HepG2 (cell line): ENCODE results near the gene AKIRIN1. TPM values are rescaled to one million over a fixed set of nuclear protein-coding genes. Genes with fewer than 3 reads are reported as not detected.
A peak's percentile ranks its signal among the peaks of the same experiment; 100 is the strongest.
"Not testable (repeated sequence)": the region's sequence is repeated elsewhere in the genome, so short reads cannot be mapped to it uniquely, and the experiment has no call there.

Source experiments
- ATAC-seq: fragments of 200-7000 bp; cut with Tn5 transposase; 3 replicates; pipeline ENCODE4 v1.9.1; 2020; ENCODE audit warnings: mild to moderate bottlenecking, moderate library complexity
- BruUV-seq: library from RNA; stranded (reverse); fragments of 400-500 nt; replicated peaks from 2 replicates; lab custom pipeline; 2021; lab: Mats Ljungman, UMichigan
- CTCF ChIA-PET: fragments of 300-600 bp; formaldehyde crosslinking; extraction: SDS; loops from one replicate; lab custom pipeline; 2021; ENCODE audit warnings: low total read pairs, inconsistent platforms, low intra/inter-chr PET ratio; lab: Yijun Ruan, JAX
- POLR2A ChIA-PET: fragments of 350-600 bp; sonication (Branson Sonifier 250); formaldehyde crosslinking; loops from one replicate; lab custom pipeline; 2020; ENCODE audit warnings: antibody characterized with exemption, inconsistent platforms; lab: Yijun Ruan, JAX
- DNase-seq: peaks from one replicate; pipeline ENCODE4 v3.0.0-alpha.2; 2015; ENCODE audit warnings: low spot score
- FAIRE-seq: peaks from 3 replicates; lab custom pipeline; 2011; peaks lifted over from hg19 to GRCh38; lab: Jason Lieb, UNC
- H2AFZ ChIP-seq: one replicate; pipeline ENCODE4 v1.6.1; 2011; ENCODE audit warnings: low read length, inconsistent platforms
- H3K27ac ChIP-seq: fragments of 300-600 bp; 3 replicates; pipeline ENCODE4 v1.8.0; 2011; ENCODE audit warnings: mixed run types, mild to moderate bottlenecking, mixed read lengths, low read length, inconsistent platforms; ENCODE audit not compliant: insufficient read depth; ENCODE audit errors: extremely low read length
- H3K27me3 ChIP-seq, 2 experiments: fragments of 200-600 bp in 1 of 2; 2 replicates in 1 of 2; 3 replicates in 1 of 2; pipeline versions ENCODE4 v1.6.0 to v1.8.0; 2011; ENCODE audit warnings: low read length in 2 of 2, mild to moderate bottlenecking in 2 of 2, moderate library complexity in 2 of 2, inconsistent platforms in 1 of 2; ENCODE audit not compliant: insufficient read depth in 2 of 2, control insufficient read depth in 1 of 2
- H3K36me3 ChIP-seq, 2 experiments: fragments of 200-600 bp in 1 of 2; replicated peaks in 1 of 2; 2 replicates in 1 of 2; 3 replicates in 1 of 2; pipeline versions ENCODE4 v1.5.1 to v1.8.0; 2011; ENCODE audit warnings: low read length in 2 of 2, inconsistent platforms in 1 of 2; ENCODE audit not compliant: insufficient read depth in 2 of 2, control insufficient read depth in 1 of 2
- H3K4me1 ChIP-seq: 2 replicates; pipeline ENCODE4 v1.5.1; 2012; ENCODE audit warnings: low read length, inconsistent platforms; ENCODE audit not compliant: insufficient read depth
- H3K4me2 ChIP-seq: 2 replicates; pipeline ENCODE4 v1.6.0; 2011; ENCODE audit warnings: low read depth, low read length, inconsistent platforms
- H3K4me3 ChIP-seq, 3 experiments: fragments of 200-600 bp in 1 of 3; sonication (generic), shearing (Covaris generic) in 1 of 3; replicated peaks in 1 of 3; 2 replicates each; pipeline ENCODE4 v1.5.1; 2011 to 2016; ENCODE audit warnings: low read length in 3 of 3, inconsistent platforms in 2 of 3, low read depth in 2 of 3, mild to moderate bottlenecking in 2 of 3, control low read depth in 1 of 3, mixed read lengths in 1 of 3; ENCODE audit not compliant: insufficient read depth in 1 of 3
- H3K79me2 ChIP-seq: one replicate; pipeline ENCODE4 v1.6.1; 2011; ENCODE audit warnings: low read length, inconsistent platforms; ENCODE audit not compliant: insufficient read depth
- H3K9ac ChIP-seq: 2 replicates; pipeline ENCODE4 v1.6.0; 2011; ENCODE audit warnings: mild to moderate bottlenecking, low read depth, low read length, inconsistent platforms; ENCODE audit not compliant: insufficient read depth
- H3K9me3 ChIP-seq: 2 replicates; pipeline ENCODE4 v1.5.1; 2012; ENCODE audit warnings: mild to moderate bottlenecking, low read length
- H4K20me1 ChIP-seq: 2 replicates; pipeline ENCODE4 v1.6.0; 2011; ENCODE audit warnings: inconsistent platforms, mild to moderate bottlenecking, low read length, moderate library complexity; ENCODE audit not compliant: insufficient read depth
- CEBPG ChIP-seq: IDR thresholded peaks from 2 replicates; pipeline ENCODE4 v1.6.1; 2016
- HDAC6 ChIP-seq: fragments of 200-600 bp; sonication (generic); IDR thresholded peaks from 2 replicates; pipeline ENCODE4 v1.7.0; 2017; ENCODE audit warnings: mild to moderate bottlenecking, antibody characterized with exemption, low read length, low read depth
- KLF12 ChIP-seq: sonication (generic); formaldehyde crosslinking; IDR thresholded peaks from 2 replicates; pipeline ENCODE4 v1.4.0; 2020; ENCODE audit warnings: missing genetic modification reagents, borderline replicate concordance
- NFRKB ChIP-seq: fragments of 450-650 bp; IDR thresholded peaks from 2 replicates; pipeline ENCODE4 v1.6.1; 2017
- PCBP1 ChIP-seq: fragments of 200-400 bp; formaldehyde crosslinking; IDR thresholded peaks from 2 replicates; pipeline ENCODE4 v1.6.1; 2017; ENCODE audit warnings: mild to moderate bottlenecking, low read depth, low read length, borderline replicate concordance
- ZNF124 ChIP-seq: sonication (generic); formaldehyde crosslinking; IDR thresholded peaks from 2 replicates; pipeline ENCODE4 v1.4.0; 2020; ENCODE audit warnings: missing genetic modification reagents
- ZNF17 ChIP-seq: sonication (generic); formaldehyde crosslinking; IDR thresholded peaks from 2 replicates; pipeline ENCODE4 v1.5.0; 2020; ENCODE audit warnings: mild to moderate bottlenecking, missing genetic modification reagents
- ZNF547 ChIP-seq: sonication (generic); formaldehyde crosslinking; IDR thresholded peaks from 2 replicates; pipeline ENCODE4 v1.5.1; 2020; ENCODE audit warnings: mild to moderate bottlenecking, missing genetic modification reagents
- ZNF674 ChIP-seq: sonication (generic); formaldehyde crosslinking; IDR thresholded peaks from 2 replicates; pipeline ENCODE4 v1.5.0; 2020; ENCODE audit warnings: low read depth, mild to moderate bottlenecking, missing genetic modification reagents
- WGBS: methylation state at CpG from one replicate; pipeline ENCODE4 v1.1.6; 2017; ENCODE audit warnings: low lambda C conversion rate; 5-methylcytosine and 5-hydroxymethylcytosine counted together
- in situ Hi-C: cut with HindIII; loops from 2 replicates; pipeline ENCODE4 v1.10.0; 2017; ENCODE audit warnings: low pct_unique_long_range_greater_than_20kb; ENCODE audit not compliant: extremely low pct_ligation_motif_present
- intact Hi-C: fragments of 100-400 bp; cut with micrococcal nuclease; formaldehyde crosslinking; loops from one replicate; pipeline ENCODE4 v1.10.0; 2022; ENCODE audit not compliant: unreplicated experiment
- polyA plus RNA-seq, 8 experiments: library from polyadenylated mRNA; depleted of rRNA in 3 of 8; stranded (reverse) in 7 of 8; unstranded in 1 of 8; fragments of >200 nt; fragmentation: Illumina TruSeq in 4 of 8; extraction: Trizol in 4 of 8; gene quantifications; 2 replicates each; pipeline versions ENCODE4 v1.2.1 to v1.2.3, GENCODE V29; 2011 to 2016; ENCODE audit warnings: low read depth in 4 of 8, missing spikeins in 1 of 8, mixed read lengths in 1 of 8; ENCODE audit not compliant: insufficient read depth in 1 of 8
- total RNA-seq, 5 experiments: library from RNA; depleted of rRNA; stranded (reverse); fragments of >200 nt; fragmentation: Illumina TruSeq; extraction: Trizol; gene quantifications; 2 replicates each; pipeline ENCODE4 v1.2.3, GENCODE V29; 2016; ENCODE audit warnings: low read depth in 1 of 5
- TF ChIP-seq, protein P1 (sequence below): sonication (generic); formaldehyde crosslinking; IDR thresholded peaks from 2 replicates; pipeline ENCODE4 v1.9.0; 2022; ENCODE audit warnings: missing genetic modification reagents, mild to moderate bottlenecking, borderline replicate concordance
- TF ChIP-seq, protein P2 (sequence below): sonication (generic); formaldehyde crosslinking; IDR thresholded peaks from 2 replicates; pipeline ENCODE4 v1.5.0; 2020; ENCODE audit warnings: missing genetic modification reagents
- TF ChIP-seq, protein P3 (sequence below): IDR thresholded peaks from 2 replicates; pipeline ENCODE4 v1.6.1; 2012; ENCODE audit warnings: low read length, improper control_type of control experiment

Gene AKIRIN1
- total and polyA plus RNA-seq, 2 of the 13 experiments (the other 11 are each of a cell fraction or from before 2014, with no cell fraction given), result 123 to 157 TPM

DNA sequence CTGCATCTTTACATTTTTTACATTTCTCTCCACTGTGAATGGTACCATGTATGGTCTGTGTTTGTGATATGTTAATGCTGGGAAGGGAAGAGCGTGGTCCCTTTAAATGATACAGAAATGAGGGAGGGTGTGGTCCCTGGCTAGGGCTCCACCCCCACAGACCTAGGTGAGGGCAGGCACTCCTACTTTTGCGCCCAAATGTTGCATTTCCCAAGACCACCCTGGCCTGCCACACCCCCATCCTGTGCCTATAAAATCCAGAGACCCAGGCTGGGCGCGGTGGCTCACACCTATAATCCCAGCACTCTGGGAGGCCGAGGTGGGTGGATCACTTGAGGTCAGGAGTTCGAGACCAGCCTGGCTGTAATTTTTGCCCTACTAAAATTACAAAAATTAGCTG lies 17.9 kb upstream of the AKIRIN1 start:
- not testable (repeated sequence) for FAIRE-seq
- TF ChIP-seq, protein P1, sequence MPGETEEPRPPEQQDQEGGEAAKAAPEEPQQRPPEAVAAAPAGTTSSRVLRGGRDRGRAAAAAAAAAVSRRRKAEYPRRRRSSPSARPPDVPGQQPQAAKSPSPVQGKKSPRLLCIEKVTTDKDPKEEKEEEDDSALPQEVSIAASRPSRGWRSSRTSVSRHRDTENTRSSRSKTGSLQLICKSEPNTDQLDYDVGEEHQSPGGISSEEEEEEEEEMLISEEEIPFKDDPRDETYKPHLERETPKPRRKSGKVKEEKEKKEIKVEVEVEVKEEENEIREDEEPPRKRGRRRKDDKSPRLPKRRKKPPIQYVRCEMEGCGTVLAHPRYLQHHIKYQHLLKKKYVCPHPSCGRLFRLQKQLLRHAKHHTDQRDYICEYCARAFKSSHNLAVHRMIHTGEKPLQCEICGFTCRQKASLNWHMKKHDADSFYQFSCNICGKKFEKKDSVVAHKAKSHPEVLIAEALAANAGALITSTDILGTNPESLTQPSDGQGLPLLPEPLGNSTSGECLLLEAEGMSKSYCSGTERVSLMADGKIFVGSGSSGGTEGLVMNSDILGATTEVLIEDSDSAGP (CRISPR knock-in tag), result peak; percentile 74
- TF ChIP-seq, all 625 proteins: peak for 1; not testable (repeated sequence) for 624
- H3K4me3 ChIP-seq, H3K27me3 ChIP-seq, in situ Hi-C loops, H3K79me2 ChIP-seq, H3K9ac ChIP-seq, H3K27ac ChIP-seq, H4K20me1 ChIP-seq, CTCF ChIA-PET, H2AFZ ChIP-seq, ATAC-seq, H3K9me3 ChIP-seq, BruUV-seq, H3K36me3 ChIP-seq, H3K4me2 ChIP-seq, POLR2A ChIA-PET, intact Hi-C loops, DNase-seq: not testable (repeated sequence)
- peaks cover 25% of the 10 kb centered on the region for H3K4me1 ChIP-seq
- 78% methylated on average over 4 of the region's 6 CpGs for WGBS

DNA sequence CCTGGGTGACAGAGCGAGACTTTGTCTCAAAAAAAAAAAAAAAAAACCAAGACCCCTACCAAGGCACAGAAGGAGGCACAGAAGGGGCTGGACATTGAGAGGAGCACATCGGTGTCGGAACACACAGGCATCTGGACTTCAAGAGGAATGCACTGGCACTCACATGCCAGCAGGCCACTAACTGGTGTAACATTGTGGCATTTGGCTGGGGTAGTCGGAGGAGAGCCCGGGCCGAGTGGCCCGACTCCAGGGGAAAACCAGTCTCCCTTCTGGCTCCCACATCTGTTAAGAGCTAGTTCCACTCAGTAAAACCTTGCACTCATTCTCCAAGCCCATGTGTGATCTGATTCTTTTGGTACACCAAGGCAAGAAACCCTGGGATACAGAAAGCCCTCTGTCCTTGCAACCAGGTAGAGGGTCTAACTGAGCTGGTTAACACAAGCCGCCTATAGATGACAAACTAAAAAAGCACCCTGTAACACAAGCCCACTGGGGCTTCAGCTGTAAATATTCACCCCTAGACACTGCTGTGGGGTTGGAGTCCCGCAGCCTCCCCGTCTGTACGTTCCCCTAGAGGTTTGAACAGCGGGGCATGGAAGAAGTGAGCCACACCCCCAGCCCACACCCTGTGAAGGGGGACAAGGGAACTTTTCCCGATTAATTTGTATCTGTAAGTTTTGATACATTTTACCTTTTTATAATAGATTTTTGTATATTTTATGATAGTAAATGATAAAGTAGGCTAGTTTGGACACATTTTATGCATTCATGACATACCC lies 17.2 kb upstream of the AKIRIN1 start:
- no peak for ATAC-seq
- H3K4me1 ChIP-seq, result peaks cover 18% of the 10 kb centered on the region
- H3K9ac ChIP-seq, result no peak overlapping the region
- no peak overlapping the region for H2AFZ ChIP-seq
- in situ Hi-C loops, result no loop called here
- BruUV-seq, result no TSS peak
- H3K79me2 ChIP-seq, result no peaks in the 10 kb centered on the region
- H3K9me3 ChIP-seq, result peaks cover 12% of the 10 kb centered on the region
- DNase-seq, result no peak
- H3K27me3 ChIP-seq, result no peaks in the 10 kb centered on the region
- H3K27ac ChIP-seq, result no peak overlapping the region
- POLR2A ChIA-PET, result no interaction called here
- no peak for FAIRE-seq
- H3K4me2 ChIP-seq, result no peak overlapping the region
- WGBS, result 93% methylated on average over 8 of the region's 13 CpGs
- CTCF ChIA-PET, result no interaction called here
- H3K36me3 ChIP-seq, result no peaks in the 10 kb centered on the region
- intact Hi-C loops, result no loop called here
- H3K4me3 ChIP-seq, result no peak overlapping the region
- H4K20me1 ChIP-seq, result no peaks in the 10 kb centered on the region
- no peak for TF ChIP-seq CEBPG (CRISPR knock-in tag)
- no peak for TF ChIP-seq ZNF17
- TF ChIP-seq HDAC6, result no peak
- TF ChIP-seq, protein P2, sequence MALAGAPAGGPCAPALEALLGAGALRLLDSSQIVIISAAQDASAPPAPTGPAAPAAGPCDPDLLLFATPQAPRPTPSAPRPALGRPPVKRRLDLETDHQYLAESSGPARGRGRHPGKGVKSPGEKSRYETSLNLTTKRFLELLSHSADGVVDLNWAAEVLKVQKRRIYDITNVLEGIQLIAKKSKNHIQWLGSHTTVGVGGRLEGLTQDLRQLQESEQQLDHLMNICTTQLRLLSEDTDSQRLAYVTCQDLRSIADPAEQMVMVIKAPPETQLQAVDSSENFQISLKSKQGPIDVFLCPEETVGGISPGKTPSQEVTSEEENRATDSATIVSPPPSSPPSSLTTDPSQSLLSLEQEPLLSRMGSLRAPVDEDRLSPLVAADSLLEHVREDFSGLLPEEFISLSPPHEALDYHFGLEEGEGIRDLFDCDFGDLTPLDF (CRISPR knock-in tag), result no peak
- no peak for TF ChIP-seq ZNF547 (CRISPR knock-in tag)
- TF ChIP-seq PCBP1, result no peak
- TF ChIP-seq, protein P3, sequence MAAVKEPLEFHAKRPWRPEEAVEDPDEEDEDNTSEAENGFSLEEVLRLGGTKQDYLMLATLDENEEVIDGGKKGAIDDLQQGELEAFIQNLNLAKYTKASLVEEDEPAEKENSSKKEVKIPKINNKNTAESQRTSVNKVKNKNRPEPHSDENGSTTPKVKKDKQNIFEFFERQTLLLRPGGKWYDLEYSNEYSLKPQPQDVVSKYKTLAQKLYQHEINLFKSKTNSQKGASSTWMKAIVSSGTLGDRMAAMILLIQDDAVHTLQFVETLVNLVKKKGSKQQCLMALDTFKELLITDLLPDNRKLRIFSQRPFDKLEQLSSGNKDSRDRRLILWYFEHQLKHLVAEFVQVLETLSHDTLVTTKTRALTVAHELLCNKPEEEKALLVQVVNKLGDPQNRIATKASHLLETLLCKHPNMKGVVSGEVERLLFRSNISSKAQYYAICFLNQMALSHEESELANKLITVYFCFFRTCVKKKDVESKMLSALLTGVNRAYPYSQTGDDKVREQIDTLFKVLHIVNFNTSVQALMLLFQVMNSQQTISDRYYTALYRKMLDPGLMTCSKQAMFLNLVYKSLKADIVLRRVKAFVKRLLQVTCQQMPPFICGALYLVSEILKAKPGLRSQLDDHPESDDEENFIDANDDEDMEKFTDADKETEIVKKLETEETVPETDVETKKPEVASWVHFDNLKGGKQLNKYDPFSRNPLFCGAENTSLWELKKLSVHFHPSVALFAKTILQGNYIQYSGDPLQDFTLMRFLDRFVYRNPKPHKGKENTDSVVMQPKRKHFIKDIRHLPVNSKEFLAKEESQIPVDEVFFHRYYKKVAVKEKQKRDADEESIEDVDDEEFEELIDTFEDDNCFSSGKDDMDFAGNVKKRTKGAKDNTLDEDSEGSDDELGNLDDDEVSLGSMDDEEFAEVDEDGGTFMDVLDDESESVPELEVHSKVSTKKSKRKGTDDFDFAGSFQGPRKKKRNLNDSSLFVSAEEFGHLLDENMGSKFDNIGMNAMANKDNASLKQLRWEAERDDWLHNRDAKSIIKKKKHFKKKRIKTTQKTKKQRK, result no peak
- no peak for TF ChIP-seq KLF12
- TF ChIP-seq ZNF674 (CRISPR knock-in tag), result no peak
- TF ChIP-seq NFRKB, result no peak
- TF ChIP-seq ZNF124 (CRISPR knock-in tag), result no peak
